CD4-positive, alpha-beta T cell treated with Interferon gamma for 1 hour (primary cell): ENCODE measurements around the gene INSRR.

Experiments used
- DNase-seq: peaks from one replicate; pipeline ENCODE4 v3.0.0-alpha.2; 2020

INSRR gene

GRCh38 chr1:156873659-156874058, 14.7 kb upstream of the INSRR start:
- no peak for DNase-seq

DNA sequence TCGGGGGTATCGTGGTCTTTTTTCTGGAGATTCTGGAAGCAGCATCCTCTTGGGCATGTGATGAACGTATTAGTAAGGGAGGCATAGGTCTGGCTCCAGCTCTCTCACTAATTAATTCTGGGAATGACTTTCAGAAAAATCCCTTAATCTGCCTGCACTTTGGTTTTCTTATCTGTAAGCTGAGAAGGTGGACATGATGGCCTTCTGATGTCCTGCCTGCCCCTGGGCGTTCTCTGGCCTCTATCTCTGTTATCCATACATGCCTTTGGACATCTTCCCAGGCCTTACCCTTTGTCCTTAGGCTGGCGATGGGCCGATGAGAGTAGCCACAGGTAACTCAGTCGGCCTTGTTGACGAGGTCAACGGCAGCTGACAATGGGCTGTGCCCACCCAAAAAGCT, 10.5 kb upstream of the INSRR start:
- no peak for DNase-seq

DNA sequence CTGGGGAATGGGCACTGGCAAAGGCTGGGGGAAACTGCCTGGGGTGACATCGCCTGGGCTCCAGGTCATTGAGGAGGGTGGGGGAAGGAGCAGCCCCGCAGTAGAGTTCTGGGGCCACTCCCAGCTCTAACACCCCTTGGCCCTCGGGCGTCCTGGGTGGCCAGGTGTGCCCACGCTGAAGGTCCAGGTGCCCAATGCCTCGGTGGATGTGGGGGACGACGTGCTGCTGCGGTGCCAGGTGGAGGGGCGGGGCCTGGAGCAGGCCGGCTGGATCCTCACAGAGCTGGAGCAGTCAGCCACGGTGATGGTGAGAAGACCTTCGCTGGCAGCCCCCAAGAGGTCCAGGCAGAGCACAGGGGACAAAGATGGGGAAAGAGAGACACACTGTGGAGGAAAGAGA, 9.4 kb upstream of the INSRR start:
- no peak for DNase-seq

GRCh38 chr1:156866249-156866909, 7.5 kb upstream of the INSRR start:
- no peak for DNase-seq

GRCh38 chr1:156865865-156866248, 6.9 kb upstream of the INSRR start:
- DNase-seq = no peak

GRCh38 chr1:156865258-156865657, 6.3 kb upstream of the INSRR start:
- no peak for DNase-seq

GRCh38 chr1:156864796-156865195, 5.9 kb upstream of the INSRR start:
- DNase-seq = no peak

GRCh38 chr1:156863631-156864030, 4.7 kb upstream of the INSRR start:
- DNase-seq = no peak

DNA sequence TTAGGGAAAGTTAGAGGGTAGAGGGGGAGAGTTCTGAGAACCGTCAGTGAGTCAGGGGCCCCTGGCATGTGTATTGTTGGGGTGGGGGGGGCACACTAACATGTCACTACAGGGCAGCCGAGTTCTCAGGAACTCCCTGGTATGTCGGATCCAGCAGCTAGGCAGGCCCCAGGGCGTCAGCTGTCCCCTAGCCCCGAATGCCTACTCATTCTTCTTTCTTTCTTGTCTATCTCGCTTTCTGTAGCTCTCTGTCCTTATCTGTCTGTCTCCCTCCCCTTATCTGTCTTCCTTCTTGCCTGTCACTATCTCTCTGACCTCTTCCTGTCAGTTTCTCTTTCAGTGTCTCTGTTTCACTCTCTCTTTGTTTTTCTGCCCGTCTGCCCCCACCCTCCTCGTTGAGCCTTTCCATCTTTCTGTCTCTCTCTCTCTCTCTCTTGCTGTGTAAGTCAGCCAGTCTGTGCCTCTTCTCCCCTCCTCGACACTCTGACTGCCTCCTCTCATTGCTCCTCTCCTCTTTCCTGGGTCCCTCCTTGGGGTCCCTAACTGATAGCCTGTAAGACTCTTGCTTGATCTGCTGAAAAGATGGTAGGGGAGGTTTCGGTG, 4.2 kb upstream of the INSRR start:
- no peak for DNase-seq

DNA sequence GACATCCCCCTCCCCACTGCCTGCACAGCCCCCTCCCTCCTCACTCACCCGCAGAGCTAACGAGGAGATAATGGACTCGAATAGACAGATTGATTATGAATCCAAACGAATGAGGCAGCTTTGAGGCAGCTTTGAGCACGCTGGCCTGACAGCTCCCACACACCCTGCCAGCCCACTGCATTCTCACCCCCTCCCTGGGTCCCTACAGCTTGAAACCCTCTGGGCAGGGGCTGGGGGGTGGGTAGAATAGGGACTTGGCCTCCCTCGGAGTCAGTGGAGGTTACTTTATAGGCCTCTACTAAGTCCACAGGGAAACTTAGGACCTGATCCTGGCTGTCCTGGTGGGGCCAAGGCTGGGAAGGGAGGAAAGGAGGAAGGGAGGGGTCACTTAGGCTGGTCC, 3.7 kb upstream of the INSRR start:
- no peak for DNase-seq

DNA sequence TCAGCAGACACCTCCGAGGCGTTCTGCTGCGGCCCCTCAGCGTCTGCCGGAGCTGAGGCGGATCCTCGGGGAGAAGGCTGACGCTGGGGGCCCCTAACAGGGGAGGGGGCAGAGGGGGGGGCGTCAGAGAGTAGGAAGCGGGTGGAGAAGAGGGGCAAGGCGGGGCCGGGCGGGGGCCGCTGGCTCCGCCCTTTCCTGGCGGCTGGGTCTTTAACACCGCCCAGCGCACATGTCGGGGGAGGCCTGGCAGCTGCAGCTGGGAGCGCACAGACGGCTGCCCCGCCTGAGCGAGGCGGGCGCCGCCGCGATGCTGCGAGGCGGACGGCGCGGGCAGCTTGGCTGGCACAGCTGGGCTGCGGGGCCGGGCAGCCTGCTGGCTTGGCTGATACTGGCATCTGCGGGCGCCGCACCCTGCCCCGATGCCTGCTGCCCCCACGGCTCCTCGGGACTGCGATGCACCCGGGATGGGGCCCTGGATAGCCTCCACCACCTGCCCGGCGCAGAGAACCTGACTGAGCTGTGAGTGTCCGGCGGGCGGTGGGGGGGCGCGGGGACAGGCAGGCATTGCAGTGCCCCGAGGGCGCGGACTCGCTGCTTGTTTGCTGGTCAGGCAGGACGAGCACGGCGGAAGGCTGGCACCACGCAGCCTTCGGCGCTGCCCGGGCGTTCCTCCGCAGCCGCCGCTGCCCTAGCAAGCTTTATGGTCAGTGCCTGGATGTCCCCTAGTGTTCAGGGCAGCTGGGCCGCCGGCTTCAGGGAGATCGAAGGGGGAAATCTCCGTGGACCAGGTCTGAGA, 1.9 kb upstream of the INSRR start, which contains the start of gene NTRK1:
Gene NTRK1 (plus strand): TSS at position 238 of the 796 bp plus-strand sequence. CDS start 70 bp downstream, at position 308.
- peak; percentile 57 for DNase-seq

DNA sequence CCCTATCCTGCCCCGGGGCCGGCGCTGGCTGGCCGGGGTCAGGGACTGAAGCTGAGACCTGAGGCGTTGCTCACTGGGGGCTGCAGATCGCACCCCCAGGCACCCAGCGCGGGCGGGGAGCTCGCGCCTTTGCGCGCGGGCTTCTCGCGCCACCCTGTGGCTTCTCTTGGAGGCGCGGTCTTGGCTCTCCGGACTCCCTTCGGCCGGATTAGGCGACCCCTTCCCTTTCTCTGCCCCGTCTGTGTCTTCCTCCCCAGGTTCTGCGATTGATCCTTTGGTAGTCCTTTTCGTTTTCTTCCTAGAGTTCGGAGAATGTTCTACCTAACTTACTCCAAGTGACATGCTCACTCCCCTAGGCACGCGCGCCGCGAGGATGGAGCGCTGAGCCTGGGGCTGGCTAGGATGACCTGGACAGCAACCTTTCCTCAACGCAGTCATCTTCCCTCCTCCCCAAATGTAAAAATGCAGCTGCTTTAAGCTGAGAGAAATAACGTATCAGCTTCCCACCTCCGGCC, 1.3 kb upstream of the INSRR start:
- peak; percentile 44 for DNase-seq

DNA sequence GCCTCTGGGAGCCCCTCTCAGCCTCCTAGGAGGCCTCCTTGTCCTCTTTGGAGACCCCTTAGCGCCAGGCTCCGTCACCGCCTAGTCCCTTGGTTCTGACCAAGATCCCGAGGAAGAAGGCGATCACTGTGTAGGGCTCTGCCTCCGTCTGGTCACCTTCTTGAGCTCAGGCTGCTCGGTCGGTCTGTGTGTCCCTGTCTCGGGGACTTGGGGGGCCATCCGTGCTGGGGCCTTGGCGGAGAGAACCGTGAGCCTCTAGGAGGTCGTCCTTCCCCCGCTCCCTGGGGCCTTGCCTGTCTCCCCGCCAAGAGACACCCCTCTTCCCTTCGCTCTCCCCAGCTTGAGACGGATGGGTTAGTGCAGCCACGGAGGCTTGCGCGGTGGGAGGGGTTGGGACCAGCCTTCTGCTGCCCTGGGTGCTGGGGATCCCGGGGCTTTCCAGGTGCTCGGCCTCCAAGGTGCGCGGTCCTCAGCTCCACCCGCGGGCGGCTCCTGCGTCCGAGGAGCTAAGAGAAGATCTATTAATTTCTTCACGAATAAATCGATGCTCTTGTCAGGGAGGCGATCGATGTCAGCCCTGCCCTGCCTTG, 701 bp upstream of the INSRR start:
- no peak for DNase-seq

- DNase-seq = no peak
Observed at GRCh38 chr1:156858555-156858956, 361 bp downstream of the INSRR start.

DNA sequence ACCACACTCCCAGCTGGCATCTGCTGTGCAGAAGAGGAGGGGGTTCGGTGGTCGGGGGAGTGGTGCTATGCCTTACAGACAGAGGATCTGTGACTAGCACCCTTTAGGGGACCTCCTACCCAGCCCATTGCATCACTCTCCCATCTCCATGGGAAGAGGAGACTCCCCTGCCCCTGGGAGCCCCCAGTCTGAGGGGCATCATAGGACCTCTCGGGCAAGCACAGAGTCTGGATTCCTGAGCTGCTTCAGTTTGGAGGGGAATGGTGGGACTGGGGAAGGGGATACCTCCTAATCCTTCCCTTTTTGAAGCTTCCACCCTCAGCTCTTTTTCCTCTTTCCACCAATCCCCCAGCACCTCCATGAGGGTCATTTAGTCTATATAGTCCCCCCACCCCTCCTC, 1.4 kb downstream of the INSRR start:
- no peak for DNase-seq

DNA sequence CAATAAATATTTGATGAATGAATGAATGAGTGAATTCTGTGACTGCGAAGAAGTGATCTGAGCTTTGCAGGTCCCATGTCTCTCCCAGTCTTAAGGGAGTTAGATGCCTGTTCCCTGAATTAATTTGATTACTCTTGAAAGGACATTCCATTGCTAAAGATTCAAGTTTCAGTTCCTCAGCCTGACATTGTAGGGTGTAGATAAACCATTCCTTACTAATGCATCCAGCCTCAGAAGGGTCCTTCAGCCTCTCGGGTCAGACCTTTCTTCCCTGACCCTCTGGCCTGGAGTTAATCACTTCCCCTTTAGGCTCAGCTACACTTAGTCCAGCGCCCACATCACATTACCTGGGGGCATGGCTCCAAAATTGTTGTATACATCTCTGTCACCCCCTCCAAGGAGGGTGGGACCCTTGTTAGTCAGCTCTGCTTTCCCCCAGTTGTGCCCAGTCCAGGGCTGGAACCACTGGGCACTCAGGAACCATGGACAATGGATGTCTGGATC, 2.6 kb downstream of the INSRR start:
- no peak for DNase-seq

GRCh38 chr1:156854634-156855033, 4.3 kb downstream of the INSRR start:
- DNase-seq = no peak

DNA sequence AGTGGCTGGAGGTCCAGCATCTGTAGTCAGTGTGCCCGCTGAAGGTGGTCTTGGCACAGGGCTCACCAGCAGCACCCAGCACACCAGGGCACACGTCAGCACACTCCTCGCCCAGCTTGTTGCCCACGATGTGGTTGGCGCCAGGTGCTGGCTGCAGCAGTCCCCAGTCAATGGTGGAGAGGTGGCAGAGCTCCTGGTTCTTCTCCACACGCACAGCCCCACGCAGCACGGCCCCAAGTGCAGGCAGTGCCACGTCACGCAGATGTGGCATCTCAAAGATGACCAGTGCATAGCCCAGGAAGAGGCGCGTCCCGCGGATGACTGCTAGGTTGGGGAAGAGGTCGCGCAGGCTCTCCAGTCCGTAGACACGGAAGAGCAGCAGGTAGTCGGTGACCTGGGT, 5.2 kb downstream of the INSRR start:
- no peak for DNase-seq

GRCh38 chr1:156852418-156852874, 6.5 kb downstream of the INSRR start:
- DNase-seq = no peak

DNA sequence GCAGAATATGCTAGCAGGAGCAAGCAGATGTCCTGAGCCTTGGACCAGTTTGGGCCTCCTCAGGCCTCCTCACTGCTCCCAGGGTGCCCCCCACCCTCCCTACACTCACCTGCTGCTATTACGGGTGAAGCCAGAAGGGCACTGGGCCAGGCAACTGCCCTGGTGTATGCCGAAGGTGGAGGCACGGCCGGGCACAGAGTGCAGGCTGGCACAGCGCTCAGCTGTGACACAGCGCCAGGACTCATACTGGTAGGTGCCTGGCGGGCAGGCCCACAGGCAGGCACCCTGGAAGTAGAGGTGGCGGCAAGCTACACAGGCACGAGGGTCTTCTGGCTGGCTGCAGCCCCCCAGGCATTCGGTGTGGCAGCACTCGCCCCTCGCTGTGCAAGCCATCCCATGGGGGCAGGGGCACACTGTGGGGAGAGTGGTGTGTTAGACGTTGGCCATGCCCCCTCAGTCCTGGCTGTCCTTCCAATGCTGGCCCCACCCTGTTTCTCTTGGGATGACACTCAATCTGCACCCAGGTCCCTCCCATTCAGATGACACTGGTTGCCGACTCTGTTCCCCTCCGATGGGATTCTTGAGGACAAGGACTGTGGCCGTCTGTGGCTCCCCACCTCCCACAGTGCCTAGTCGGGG, 7.0 kb downstream of the INSRR start:
- DNase-seq = no peak

GRCh38 chr1:156849151-156849496, 9.8 kb downstream of the INSRR start:
- DNase-seq = no peak

DNA sequence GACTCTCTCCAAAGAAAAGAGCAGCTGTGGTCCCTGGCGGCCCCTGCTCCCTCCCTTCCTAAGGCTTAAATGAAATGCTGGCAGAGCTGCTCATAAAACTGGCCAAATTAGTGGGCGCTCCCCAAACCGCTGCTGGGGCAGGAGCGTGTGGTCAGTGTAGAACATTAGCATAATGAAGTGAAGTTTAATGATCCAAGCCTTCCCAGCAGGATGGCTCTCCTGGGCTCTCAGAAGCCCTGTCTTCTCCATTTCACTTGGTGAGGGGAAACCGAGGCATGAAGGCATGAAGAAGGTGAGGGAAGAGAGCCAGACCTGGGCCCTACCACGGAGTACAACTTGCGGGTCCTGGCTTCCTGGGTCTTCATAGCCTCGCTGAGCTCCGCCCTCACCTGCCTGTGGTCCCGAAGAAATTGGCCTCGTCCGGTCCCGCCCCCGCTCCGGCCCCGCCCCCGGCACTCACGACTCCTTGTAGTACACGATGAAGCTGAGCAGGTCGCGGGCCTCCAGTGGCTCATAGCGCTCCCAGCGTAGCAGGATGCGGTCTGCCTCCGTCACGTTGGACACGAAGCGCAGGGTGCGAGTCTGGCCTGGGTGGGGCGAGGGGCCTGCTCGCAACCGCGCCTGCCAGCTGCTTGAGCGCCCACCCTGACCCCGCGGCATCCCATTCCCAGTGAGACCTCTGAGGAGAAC, 10.3 kb downstream of the INSRR start:
- peak; percentile 79 for DNase-seq
